Adrenal gland (tissue), 5 donors: ENCODE results near the gene LTN1.

ENCODE experiments used
- CTCF ChIP-seq, 6 experiments: fragments of 450-650 bp in 4 of 6; fragments of 200-600 bp in 2 of 6; sonication (generic) in 1 of 6; IDR thresholded peaks; 1 replicate in 5 of 6; 2 replicates in 1 of 6; pipeline versions ENCODE4 v1.5.1 to v1.8.0; 2016 to 2021; ENCODE audit warnings: antibody characterized with exemption in 6 of 6, mild to moderate bottlenecking in 2 of 6, moderate library complexity in 1 of 6
- POLR2A ChIP-seq, 2 donors: fragments of 450-650 bp; IDR thresholded peaks; one replicate each; pipeline ENCODE4 v1.6.1; 2017; ENCODE audit warnings: antibody characterized with exemption in 2 of 2, mild to moderate bottlenecking in 2 of 2, moderate library complexity in 1 of 2
- donor health status: DM: no; HTN: no; CAD: no.

- TF ChIP-seq CTCF (IDR thresholded peaks at IDR 0.05) (no peak), POLR2A (IDR thresholded peaks at IDR 0.05) (no peak)
Observed at GRCh38 chr21:28959367-28960099, 33.1 kb downstream of the LTN1 start.
